Erythroblast (primary cell): ENCODE data around the gene PVALB.

Experiments
- DNase-seq, 2 experiments: peaks; one replicate each; lab custom pipeline; 2025; lab: John Stamatoyannopoulos, UW
- GATA1 ChIP-seq: IDR thresholded peaks from 2 replicates; pipeline ENCODE4 v1.6.1; 2011; ENCODE audit warnings: low read depth, mild to moderate bottlenecking, control low read depth, low read length, moderate library complexity
- POLR2A ChIP-seq: IDR thresholded peaks from 2 replicates; pipeline ENCODE4 v1.6.1; 2011; ENCODE audit warnings: mild to moderate bottlenecking, low read length

The PVALB gene

GRCh38 chr22:36815558-36816338, 1.1 kb downstream of the PVALB start:
- no peak for DNase-seq
- TF ChIP-seq POLR2A (no peak), GATA1 (no peak)

- no peak for DNase-seq
- TF ChIP-seq POLR2A (no peak), GATA1 (no peak)
Observed at GRCh38 chr22:36814801-36815200, 2.0 kb downstream of the PVALB start.

- TF ChIP-seq POLR2A (no peak), GATA1 (no peak)
- DNase-seq = peak; percentile 11 to 60
Observed at GRCh38 chr22:36811094-36811800, 5.6 kb downstream of the PVALB start.

- DNase-seq = no peak
- TF ChIP-seq POLR2A (no peak), GATA1 (no peak)
Observed at GRCh38 chr22:36809351-36809750, 7.5 kb downstream of the PVALB start.

GRCh38 chr22:36808721-36809344, 8.0 kb downstream of the PVALB start:
- TF ChIP-seq POLR2A = no peak
- no peak for TF ChIP-seq GATA1
- DNase-seq = no peak

GRCh38 chr22:36807627-36808026, 9.2 kb downstream of the PVALB start:
- DNase-seq = no peak

GRCh38 chr22:36806835-36807234, 10.0 kb downstream of the PVALB start:
- TF ChIP-seq GATA1 = no peak
- no peak for TF ChIP-seq POLR2A
- DNase-seq = no peak

More at GRCh38 chr22:36807627-36808026, 9.2 kb downstream of the PVALB start:
- no peak for TF ChIP-seq GATA1
- no peak for TF ChIP-seq POLR2A

GRCh38 chr22:36803358-36803757, 13.5 kb downstream of the PVALB start:
- no peak for TF ChIP-seq GATA1
- TF ChIP-seq POLR2A = no peak
- no peak for DNase-seq

- TF ChIP-seq POLR2A (no peak), GATA1 (no peak)
- DNase-seq = no peak
Observed at GRCh38 chr22:36798674-36799066, 18.2 kb downstream of the PVALB start.

- DNase-seq = no peak
- TF ChIP-seq POLR2A (no peak), GATA1 (no peak)
Observed at GRCh38 chr22:36797911-36798673, 18.7 kb downstream of the PVALB start.

GRCh38 chr22:36797374-36797773, 19.5 kb downstream of the PVALB start:
- TF ChIP-seq GATA1 = no peak
- no peak for TF ChIP-seq POLR2A
- no peak for DNase-seq

- no peak for DNase-seq
- TF ChIP-seq POLR2A (no peak), GATA1 (no peak)
Observed at GRCh38 chr22:36796552-36797175, 20.2 kb downstream of the PVALB start.

- DNase-seq = no peak
- TF ChIP-seq POLR2A = no peak
- TF ChIP-seq GATA1 = no peak
Observed at GRCh38 chr22:36795633-36796032, 21.2 kb downstream of the PVALB start.
